HG02970 (cell line): ENCODE measurements around the gene TSPAN32.

ENCODE experiments used
- ATAC-seq: cut with Tn5 transposase; IDR thresholded peaks from one replicate; pipeline ENCODE4 v1.9.1; 2021; ENCODE audit warnings: mild to moderate bottlenecking, moderate library complexity, moderate number of reproducible peaks; ENCODE audit not compliant: unreplicated experiment, low FRiP score

The TSPAN32 gene

DNA sequence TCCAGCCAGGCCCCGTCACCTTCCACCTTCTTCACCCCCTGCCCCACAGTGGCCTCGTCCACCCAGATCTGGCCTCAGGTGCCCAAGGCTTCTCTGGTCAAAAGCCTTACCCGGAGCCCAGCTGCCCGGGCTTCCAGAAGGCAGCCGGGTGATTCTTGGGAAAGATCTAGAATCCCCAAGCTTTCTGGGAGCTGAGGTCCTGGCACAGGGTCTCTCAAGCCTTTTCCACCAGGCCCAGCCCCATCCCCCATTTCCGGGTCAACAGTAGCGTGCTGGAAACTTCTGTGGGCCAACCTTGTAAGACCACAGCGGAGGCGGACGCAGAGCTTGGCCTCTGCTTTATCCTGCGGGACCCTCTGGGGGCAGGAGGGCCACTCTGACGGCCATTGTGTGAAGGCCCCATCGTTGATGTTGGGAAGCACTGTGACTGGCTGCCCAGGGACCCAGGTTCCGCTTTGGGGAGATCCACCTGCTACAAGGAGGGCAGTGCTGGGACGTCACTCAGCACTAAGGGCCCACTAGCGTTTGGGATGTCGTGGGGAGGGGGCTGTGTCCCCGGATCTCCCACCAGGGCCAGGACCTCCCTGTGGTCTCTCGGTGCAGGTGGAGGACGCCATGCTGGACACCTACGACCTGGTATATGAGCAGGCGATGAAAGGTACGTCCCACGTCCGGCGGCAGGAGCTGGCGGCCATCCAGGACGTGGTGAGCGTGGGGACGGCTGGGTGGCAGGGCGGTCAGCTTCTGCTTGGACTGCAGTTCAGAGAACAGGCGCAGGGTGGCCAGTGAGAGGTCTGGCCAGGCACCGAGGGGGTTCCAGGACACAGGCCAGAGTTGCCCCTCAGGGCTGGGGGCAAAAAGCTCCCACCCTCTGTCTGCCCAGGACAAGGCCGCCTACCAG lies 11.5 kb downstream of the TSPAN32 start:
- no peak for ATAC-seq

DNA sequence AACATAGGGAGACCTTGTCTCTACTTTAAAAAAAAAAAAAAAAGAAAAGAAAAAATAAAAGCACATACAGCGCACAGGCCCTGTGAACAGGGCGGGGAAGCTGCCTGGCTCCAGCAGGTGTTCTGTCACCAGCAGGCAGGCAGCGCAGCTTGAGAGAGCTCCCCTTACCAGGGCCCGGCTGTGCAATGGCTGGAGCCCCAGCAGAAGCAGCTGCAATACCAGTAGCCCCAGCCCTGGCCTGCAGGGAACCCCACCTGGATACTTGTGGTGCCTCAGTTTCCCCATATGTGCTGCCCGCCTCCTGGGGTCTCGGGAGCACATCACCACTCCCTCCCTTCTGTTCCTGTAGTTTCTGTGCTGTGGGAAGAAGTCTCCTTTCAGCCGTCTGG lies 12.3 kb downstream of the TSPAN32 start:
- ATAC-seq = no peak

DNA sequence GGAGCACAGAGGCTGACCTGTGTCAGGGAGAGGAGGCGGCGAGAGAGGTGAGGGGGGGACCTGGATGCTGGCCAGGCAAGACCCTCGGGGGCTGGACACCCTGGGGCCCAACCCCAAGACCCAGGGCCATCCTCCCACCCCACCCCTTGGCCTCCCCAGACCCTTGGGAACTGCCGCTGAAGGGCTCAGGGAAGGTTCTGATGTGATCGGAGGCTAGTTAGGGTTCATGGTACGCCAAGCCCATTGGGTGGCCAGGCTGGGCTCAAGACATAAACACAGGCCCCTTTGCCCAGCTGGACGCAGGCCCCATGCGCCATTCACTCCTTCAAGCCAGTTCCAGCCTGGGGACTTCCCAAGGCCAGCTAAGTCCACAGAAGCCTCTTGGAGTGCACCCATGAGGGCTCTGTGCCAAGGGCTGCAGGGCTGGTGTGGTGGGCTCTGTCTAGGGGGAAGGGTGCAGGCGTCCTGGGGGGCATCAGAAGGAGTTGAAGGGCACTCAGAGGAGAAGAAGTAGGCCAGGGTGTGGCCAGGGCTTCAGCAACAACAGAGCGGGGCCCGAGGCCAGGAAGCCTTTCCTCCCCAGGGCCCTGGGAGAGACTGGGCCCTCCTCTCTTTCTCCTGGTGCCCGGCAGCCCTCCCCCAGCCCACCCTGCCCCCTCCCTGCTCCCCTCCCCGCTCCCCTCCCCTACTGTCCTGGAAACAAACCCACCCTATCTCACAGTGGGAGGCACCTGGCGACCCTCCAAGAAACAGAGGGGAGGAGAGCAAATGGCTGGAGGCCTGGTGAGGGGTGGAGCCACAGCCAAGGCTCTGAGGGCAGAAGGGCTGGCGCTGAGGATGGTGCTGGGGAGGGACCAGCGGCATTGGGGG lies 12.9 kb downstream of the TSPAN32 start:
- ATAC-seq = no peak

DNA sequence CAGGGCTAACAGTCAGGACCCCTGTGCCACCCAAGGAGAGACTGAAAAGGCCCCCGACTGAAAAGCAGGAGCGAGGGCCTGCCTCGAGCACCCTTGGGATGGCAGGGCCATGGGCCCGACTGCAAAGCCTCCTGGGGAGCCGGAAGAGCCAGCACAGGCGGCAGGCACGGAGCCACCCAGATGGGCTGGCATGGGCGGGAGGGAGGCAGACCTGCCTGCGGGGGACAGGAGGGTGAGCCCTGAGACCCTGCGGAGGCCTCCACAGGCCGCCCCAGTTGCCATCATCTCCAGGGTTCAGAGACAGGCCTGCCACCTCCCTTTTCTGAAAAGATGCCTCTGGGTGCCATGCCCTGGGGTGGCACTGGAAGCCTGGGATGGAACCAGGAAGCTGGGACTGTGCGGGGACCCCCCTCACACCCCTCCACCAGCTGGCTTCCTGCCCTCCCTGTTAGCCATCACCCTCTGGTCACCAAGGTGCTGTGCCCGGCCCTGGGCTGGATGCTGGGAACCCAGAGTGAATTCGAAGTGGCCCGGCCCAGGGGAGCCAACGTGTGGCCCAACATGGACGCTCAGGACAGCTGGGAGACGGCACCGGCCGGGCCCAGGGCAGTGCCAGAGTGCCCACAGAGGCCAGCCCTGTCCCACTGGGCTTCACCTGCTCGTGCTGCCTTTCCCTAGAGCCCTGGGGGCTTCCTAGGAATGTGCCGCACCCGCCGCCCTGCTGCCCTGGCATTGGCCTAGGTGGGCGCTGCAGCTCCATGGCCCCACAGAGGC lies 13.8 kb downstream of the TSPAN32 start:
- ATAC-seq = no peak

DNA sequence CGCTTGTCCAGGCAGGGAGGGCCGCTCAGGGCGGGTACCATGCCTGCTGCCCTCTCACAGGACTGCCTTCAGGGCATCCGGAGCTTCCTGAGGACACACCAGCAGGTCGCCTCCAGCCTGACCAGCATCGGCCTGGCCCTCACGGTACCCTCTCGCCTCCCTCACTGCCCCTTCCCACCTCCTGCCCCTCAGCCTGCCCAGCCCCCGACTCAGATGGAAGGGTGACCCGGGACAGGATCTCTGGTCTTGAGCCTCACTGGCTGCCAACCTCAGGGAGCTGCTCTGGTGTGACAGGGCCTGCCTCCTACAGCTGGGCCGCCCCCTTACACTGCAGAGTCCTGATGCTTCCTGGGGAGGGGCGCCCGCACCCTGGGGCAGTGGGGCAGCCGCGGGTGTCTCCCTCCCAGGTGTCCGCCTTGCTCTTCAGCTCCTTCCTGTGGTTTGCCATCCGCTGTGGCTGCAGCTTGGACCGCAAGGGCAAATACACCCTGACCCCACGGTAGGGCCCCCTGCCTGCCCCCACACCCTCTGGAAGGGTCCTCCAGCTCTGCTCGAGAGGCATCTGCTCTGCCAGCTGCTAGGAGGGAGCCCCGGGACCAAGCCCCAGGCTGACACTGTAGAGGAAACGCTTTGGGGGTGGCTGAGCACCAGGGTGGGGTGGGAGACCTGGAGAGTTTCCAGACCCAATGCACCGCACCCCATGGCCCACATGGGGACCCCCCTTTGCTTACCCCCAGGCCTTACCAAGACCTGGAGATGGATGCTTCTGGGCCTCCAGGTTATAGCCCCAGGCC lies 14.6 kb downstream of the TSPAN32 start:
- ATAC-seq = no peak

DNA sequence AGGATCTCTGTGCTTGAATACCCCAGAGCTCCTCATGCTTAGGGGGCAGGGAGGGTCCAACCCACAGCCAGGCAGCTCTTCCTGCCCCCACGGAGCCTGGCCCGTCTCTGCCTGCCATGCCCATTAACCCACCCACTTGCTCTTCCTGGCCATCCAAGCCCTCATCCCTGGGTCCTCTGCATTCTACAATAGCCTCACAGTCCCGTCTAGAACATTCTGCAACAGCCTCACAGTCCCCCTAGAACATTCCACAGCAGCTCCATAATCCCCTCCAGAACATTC lies 15.1 kb downstream of the TSPAN32 start:
- no peak for ATAC-seq

DNA sequence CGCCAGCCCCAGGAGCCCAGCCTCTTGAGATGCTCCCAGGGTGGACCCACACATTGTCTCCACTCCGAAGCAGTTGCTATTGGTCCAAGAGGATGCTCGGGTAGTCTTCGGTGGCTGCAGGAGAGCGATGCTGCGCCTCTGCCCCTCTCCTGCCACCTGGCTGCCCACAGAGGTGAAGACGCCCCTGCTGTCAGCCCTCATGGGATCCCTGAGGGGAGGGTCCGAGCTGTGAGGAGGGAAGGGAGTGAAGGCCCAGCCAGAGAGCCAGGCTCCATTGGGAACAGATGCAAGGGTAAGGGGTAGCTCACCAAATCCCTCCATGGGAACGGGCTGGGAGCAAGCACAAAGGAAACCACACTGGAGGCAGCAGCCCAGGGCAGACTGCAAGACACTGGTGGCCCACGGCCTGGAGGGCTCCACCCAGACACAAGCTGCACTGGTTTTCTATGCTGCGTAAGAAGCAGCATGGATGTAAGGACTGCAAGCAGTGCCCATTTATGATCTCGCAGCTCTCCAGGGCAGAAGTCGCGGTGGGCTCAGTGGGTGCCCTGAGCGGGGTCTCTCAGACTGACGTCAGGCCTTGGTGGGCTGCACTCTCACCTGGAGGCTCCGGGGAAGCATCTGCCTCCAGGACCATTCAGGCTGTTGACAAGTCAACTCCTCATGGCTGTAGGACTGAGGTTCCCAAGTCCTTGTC lies 15.7 kb downstream of the TSPAN32 start:
- no peak for ATAC-seq

DNA sequence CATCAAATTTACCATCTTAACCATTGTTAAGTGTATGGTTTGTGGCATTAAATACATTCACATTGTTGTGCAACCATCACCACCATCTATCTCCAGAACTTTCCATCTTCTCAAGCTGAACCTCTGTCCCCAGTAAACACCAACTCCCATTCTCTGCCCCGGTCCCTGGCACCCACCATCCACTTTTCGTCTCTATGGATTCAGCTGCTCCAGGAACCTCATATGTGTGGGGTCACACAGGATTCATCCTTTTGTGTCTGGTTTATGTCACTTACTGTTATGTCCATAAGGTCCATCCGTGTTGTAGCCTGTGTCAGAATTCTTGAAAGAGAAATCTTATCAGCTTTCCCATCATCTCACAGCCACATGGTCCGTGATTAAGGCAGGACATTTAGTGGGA lies 16.3 kb downstream of the TSPAN32 start:
- no peak for ATAC-seq

DNA sequence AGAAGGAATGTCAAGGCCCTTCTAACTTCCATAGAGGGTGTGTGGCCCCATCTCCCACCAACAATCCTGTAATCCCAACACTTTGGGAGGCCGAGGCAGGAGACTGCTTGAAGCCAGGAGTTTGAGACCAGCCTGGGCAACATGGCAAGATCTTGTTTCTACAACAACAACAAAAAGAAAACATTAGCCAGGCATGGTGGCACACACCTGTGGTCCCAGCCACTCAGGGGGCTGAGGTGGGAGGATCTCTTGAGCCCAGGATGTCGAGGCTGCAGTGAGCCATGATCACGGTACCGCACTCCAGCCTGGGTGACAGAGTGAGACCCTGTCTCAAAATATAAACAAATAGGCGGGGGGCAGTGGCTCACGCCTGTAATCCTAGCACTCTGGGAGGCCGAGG lies 16.9 kb downstream of the TSPAN32 start:
- ATAC-seq = no peak

DNA sequence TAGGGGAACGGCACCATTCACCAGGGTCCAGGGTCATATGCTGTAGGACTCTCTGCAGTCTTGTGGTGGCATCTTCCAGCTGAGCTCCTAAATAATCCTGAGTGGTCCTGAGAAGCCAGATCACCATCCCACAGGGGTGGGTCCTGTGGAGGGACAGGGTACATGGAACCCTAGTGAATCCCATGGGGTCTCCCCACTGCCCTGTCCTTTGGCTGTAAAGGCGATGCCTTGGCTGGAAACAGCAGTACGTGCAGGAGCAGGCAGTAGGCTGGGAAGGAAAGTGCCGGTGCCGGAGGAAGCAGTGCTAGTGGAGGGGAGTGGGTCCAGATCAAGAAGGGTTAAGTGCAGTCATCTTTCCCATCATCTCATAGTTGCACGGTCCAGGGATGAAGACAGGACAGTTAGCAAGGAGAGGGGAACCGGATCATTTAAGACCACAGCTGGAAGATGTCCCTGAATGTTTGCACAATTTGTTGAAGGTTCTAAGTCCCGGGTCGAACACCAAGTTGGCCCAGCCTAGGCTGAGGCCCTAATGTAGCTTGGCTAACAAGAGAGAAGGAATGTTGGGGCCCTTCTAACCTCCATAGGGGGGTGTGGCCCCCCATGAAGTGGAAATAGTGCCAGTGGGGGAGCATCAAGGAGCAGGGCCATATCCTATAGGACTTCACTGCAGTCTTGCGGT lies 18.1 kb downstream of the TSPAN32 start:
- no peak for ATAC-seq

DNA sequence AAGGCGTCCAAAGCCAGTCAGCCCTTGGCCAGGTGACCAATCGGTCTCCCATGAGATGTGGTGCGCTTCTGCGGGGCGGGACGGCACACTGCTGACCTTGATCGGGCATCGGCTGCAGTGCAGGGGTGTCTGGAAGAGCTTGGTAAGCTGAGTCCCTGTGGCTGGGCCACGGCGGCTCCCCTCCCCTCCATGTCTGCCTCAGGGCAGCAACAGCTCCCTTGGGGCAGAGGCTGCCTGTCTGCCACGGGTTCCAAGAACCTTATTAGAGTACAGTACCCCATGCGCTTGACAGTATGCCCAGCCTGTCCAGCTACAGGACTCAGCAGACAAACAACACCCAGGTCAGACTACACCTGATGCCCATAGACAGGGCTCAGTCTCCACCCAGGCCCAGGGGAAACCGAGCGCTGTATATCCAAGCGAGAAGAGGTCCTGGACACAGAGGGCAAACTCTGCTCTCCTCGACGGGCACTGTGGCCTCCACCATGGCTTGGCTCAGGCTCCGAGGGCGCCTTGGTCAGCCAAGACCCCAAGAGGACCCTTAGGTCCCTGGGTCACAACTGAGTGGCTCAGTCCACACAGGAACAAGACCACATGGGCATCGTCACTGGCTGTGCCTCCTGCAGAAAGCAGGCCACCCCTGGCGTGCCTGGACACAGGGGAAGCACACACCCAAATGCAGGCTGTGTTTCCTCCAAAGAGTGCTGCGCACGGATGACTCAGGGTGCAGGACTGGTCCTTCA lies 18.9 kb downstream of the TSPAN32 start:
- no peak for ATAC-seq

DNA sequence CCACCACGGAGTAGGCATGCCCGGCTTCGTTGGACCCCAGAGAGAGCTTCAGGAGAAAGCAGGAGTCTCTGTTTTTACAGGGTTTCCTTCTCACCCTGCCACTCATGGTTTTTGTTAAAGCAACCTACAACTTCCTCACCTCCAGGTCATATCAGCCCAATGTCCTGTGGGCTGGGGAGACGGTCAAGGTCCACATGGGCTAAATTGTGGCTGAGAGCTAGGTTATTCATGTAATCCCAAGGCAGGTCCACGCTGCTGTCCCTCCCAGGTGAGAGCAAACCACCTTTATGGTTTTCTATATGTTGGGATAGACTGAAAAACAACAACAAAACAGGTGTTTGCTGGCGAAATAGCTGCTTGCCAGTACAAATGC lies 19.5 kb downstream of the TSPAN32 start:
- ATAC-seq = no peak

DNA sequence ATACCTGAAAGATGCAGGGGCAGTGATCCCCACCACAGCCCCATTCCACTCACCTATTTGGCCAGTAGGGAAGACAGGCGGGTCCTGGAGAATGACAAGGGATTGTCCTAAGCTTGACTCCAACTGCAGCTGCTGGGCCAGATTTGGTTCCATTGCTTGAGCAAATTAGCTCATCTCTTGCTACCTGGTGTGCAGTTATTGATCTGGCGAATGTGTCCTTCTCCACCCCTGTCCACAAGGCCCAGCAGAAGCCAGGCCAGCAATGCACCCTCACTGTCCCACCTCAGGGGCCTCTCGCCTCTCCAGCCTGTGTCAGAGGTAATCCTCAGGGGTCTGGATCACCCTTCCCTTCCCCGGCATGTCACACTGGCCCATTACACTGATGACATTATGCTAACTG lies 23.3 kb downstream of the TSPAN32 start:
- no peak for ATAC-seq

DNA sequence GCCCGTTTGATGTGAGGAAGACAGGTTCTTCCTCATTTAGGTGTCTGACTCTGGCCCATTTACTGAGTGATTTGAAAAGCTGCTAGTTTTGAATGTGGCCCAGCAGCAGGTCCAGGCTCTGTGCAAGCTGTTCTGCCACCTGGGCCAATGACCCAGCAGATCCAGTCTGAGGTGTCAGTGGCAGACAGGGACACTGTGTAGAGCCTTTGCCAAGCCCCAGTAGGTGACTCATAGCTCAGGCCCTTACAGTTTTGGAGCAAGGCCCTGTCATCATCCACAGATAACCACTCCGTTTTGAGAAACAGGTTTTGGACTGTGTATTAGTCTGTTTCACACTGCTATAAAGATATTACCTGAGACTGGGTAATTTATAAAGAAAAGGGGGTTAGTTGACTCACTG lies 23.9 kb downstream of the TSPAN32 start:
- no peak for ATAC-seq

DNA sequence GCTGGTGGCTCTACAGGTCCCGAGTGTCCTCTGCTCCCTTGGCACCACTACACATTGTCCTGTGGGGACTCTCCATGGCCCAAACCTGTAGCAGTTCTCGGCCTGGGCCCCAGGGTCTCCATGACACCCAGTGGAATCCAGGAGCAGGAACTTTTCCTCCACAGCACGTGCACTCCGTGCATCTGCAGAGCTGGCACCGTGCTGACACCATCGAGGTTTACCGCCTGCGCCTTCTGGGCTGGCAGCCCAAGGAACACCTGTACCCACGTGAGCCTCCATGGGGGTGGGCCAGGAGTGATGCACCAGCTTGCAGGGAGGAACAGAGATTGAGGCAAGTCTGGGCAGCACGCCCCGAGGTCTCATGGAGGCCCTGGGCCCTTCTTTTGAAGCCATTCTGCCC lies 25.2 kb downstream of the TSPAN32 start:
- ATAC-seq = no peak

DNA sequence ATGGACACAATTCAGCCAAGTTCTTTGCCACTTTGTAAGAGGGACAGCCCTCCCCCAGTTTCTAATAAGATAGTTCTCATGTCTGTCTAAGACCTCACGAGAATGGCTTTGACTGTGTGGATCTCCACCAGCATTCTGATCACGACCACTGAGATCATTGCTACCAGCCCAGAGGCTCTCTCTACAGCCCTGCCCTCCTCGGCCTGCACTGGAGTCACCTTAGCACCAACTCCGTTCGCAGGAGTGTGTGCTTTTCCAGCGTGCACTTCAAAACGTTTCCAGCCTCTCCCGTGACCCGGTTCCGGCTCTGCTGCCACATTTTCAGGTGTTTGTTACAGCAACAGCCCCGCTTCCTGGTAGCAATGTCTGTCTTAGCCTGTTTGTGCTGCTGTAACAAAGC lies 26.2 kb downstream of the TSPAN32 start:
- no peak for ATAC-seq

DNA sequence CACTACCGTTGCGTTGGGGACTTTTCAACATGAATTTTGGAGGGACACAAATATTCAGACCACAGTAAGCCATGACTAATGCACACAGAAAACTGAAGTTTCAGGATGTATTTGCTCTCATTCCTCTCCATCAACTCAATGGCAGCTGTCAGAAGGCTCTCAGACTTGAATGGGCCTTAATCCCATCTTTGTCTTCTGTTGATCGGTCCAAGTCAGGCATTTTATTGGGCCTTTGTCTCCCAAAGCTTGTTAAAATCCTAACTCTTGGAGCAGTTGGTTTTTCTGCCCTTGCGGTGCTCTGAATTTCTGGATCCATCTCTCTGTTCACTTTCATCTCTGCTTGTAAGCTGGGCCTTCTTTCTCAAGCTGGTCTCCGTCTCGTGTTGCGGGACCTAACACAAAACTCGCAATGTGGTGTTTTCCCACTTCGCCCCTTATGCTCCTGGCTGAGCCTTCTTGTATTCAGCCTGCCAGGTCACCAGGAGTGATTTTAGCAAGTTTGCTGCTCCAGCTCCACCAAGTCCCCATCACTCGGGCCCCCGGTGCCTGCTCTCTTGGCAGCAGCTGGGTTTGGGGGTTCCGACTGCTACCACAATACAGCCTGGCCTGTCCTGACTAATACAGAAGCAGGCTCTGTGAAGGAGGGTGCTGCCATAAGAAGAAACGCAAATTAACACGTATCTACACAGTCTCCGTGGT lies 27.0 kb downstream of the TSPAN32 start:
- ATAC-seq = no peak

DNA sequence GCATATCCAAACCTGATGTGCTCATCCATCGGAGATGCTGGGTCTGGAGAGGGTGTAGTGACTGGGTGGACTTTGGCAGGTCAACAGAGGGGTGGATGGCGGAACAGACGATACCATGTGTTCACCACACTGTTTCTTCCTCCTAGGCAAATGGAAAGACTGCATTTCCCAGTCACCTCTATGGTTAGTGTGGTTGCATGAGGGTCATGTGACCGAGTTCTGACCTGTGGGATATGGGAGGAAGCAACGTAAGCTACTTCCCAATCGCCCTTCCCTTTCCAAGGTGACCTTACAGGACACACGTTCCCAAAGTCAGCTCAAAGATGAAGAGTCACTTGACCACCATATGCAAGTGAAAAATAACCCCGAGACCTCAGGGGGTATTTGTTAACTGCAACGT lies 27.7 kb downstream of the TSPAN32 start:
- no peak for ATAC-seq
